ENCODE measurements around the gene PLAC8.

The PLAC8 gene

DNA sequence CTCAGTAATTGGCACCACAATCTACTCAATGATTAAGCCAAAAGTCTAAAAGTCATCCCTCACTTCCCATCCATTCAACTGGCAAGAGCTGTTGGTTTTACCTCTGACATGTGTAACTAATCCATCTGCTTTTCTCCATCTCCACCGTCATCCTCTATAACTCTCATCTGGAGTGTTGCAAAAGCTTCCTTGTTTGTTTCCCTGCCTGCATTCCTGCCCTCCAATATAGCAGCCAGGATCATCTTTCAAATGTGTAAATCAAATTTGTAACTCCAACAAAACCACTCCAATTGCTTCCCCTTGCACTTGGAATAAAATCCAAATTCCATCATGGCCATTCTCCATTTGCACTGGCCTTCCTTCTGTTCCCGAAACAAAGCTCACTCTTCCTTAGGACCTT is 4.3 kb upstream of the PLAC8 start:
- Histone ChIP-seq H3K9me3 (ENCODE audit: control insufficient read depth, low read length) (peaks cover 8% of the 10 kb centered on the region), H3K4me3 (ENCODE audit: insufficient read depth in 1 of 2, low read depth in 1 of 2, low read length in 2 of 2) (no peak overlapping the region), H3K23ac (ENCODE audit: low read length in 2 of 2) (no peak overlapping the region), H2BK5ac (ENCODE audit: low read depth, low read length, poor library complexity, severe bottlenecking) (no peak overlapping the region), H2BK12ac (ENCODE audit: low read length in 2 of 2) (no peak overlapping the region), H3K4me1 (ENCODE audit: control insufficient read depth, insufficient read depth, low read depth, low read length) (no peaks in the 10 kb centered on the region), H3K4ac (ENCODE audit: low read depth in 1 of 2, low read length in 2 of 2) (no peak overlapping the region), H2AFZ (ENCODE audit: low read depth, low read length) (no peak overlapping the region), H2BK15ac (ENCODE audit: low read depth, poor library complexity, severe bottlenecking) (no peak overlapping the region), H3K14ac (ENCODE audit: low read length in 2 of 2) (no peak overlapping the region), H2AK5ac (ENCODE audit: low read length, severe bottlenecking) (no peak overlapping the region), H2BK120ac (ENCODE audit: low read depth, low read length) (no peak overlapping the region), H4K8ac (ENCODE audit: low read length) (no peak overlapping the region), H3K18ac (ENCODE audit: low read depth in 1 of 2, low read length in 2 of 2) (no peak overlapping the region), H3K4me2 (ENCODE audit: low read length, poor library complexity, severe bottlenecking) (no peak overlapping the region), H3K27me3 (ENCODE audit: control insufficient read depth in 1 of 2, insufficient read depth in 1 of 2, low read length in 2 of 2) (peaks cover 0 to 8% of the 10 kb centered on the region in 2 experiments), H3K79me1 (replicated peaks; ENCODE audit: low read length, poor library complexity, severe bottlenecking) (no peaks in the 10 kb centered on the region), H3K27ac (ENCODE audit: low read length, poor library complexity, severe bottlenecking) (no peak overlapping the region), H4K91ac (ENCODE audit: low read length) (no peak overlapping the region), H3K9ac (ENCODE audit: low read length) (no peak overlapping the region), H3K36me3 (ENCODE audit: control insufficient read depth in 1 of 2, insufficient read depth in 2 of 2, low read depth in 1 of 2, low read length in 2 of 2) (no peaks in the 10 kb centered on the region)
- WGBS, result 79% methylated on average over 2 of the region's 2 CpGs
- no peak for DNase-seq

DNA sequence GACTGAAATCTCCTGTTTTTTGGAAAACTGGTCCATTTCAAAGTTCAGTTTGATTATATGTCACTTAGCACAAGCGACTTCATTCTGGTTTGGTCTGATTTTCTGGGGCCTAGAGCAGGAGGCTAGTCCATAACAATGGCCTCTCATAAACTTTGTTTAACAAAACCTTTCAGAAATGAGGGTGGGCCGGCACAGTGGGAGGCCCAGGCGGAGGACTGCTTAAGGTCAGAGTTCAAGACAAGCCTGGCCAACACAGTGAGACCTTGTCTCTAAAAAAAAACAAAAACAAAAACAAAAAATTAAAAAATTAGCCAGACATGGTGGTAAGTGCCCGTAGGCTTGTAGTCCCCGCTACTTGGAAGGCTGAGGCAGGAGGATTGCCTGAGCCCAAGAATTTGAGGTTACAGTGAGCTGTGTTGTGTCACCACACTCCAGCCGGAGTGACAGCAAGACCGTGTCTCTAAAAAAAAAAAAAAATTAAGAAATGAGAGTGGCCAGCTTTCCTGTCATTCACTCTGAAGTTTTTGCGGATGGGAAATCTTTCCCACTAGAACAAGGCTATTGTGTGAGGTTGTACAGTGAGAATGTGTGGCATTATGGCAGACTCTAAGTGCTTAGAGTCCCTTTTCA is 1.2 kb upstream of the PLAC8 start:
- no peak overlapping the region for H3K18ac ChIP-seq (ENCODE audit: low read depth in 1 of 2, low read length in 2 of 2)
- no peaks in the 10 kb centered on the region for H3K36me3 ChIP-seq (ENCODE audit: control insufficient read depth in 1 of 2, insufficient read depth in 2 of 2, low read depth in 1 of 2, low read length in 2 of 2)
- H3K23ac ChIP-seq (ENCODE audit: low read length in 2 of 2), result no peak overlapping the region
- H3K4ac ChIP-seq (ENCODE audit: low read depth in 1 of 2, low read length in 2 of 2), result no peak overlapping the region
- H2AFZ ChIP-seq (ENCODE audit: low read depth, low read length), result no peak overlapping the region
- no peak overlapping the region for H2BK5ac ChIP-seq (ENCODE audit: low read depth, low read length, poor library complexity, severe bottlenecking)
- no peak overlapping the region for H4K8ac ChIP-seq (ENCODE audit: low read length)
- no peak for DNase-seq
- H2AK5ac ChIP-seq (ENCODE audit: low read length, severe bottlenecking), result peak overlapping the region; percentile 80
- no peaks in the 10 kb centered on the region for H3K79me1 ChIP-seq (replicated peaks; ENCODE audit: low read length, poor library complexity, severe bottlenecking)
- H3K4me1 ChIP-seq (ENCODE audit: control insufficient read depth, insufficient read depth, low read depth, low read length), result peaks cover 3% of the 10 kb centered on the region
- no peak overlapping the region for H3K9ac ChIP-seq (ENCODE audit: low read length)
- H3K4me3 ChIP-seq (ENCODE audit: insufficient read depth in 1 of 2, low read depth in 1 of 2, low read length in 2 of 2), result no peak overlapping the region
- H4K91ac ChIP-seq (ENCODE audit: low read length), result no peak overlapping the region
- H3K14ac ChIP-seq (ENCODE audit: low read length in 2 of 2), result no peak overlapping the region
- no peak overlapping the region for H2BK12ac ChIP-seq (ENCODE audit: low read length in 2 of 2)
- no peaks in the 10 kb centered on the region for H3K9me3 ChIP-seq (ENCODE audit: control insufficient read depth, low read length)
- peak overlapping the region; percentile 40 for H3K27ac ChIP-seq (ENCODE audit: low read length, poor library complexity, severe bottlenecking)
- 83% methylated on average over 8 of the region's 8 CpGs for WGBS
- H2BK15ac ChIP-seq (ENCODE audit: low read depth, poor library complexity, severe bottlenecking), result peak overlapping the region; percentile 16
- H3K27me3 ChIP-seq (ENCODE audit: control insufficient read depth in 1 of 2, insufficient read depth in 1 of 2, low read length in 2 of 2), result peaks cover 0 to 8% of the 10 kb centered on the region in 2 experiments
- H3K4me2 ChIP-seq (ENCODE audit: low read length, poor library complexity, severe bottlenecking), result no peak overlapping the region
- H2BK120ac ChIP-seq (ENCODE audit: low read depth, low read length), result no peak overlapping the region

- Histone ChIP-seq H2BK15ac (ENCODE audit: low read depth, poor library complexity, severe bottlenecking) (no peak overlapping the region), H3K4ac (ENCODE audit: low read depth in 1 of 2, low read length in 2 of 2) (no peak overlapping the region), H3K18ac (ENCODE audit: low read depth in 1 of 2, low read length in 2 of 2) (no peak overlapping the region), H3K4me1 (ENCODE audit: control insufficient read depth, insufficient read depth, low read depth, low read length) (peaks cover 3% of the 10 kb centered on the region), H3K23ac (ENCODE audit: low read length in 2 of 2) (no peak overlapping the region), H3K79me1 (replicated peaks; ENCODE audit: low read length, poor library complexity, severe bottlenecking) (no peaks in the 10 kb centered on the region), H3K14ac (ENCODE audit: low read length in 2 of 2) (no peak overlapping the region), H3K9me3 (ENCODE audit: control insufficient read depth, low read length) (no peaks in the 10 kb centered on the region), H3K4me3 (ENCODE audit: insufficient read depth in 1 of 2, low read depth in 1 of 2, low read length in 2 of 2) (no peak overlapping the region), H3K27me3 (ENCODE audit: control insufficient read depth in 1 of 2, insufficient read depth in 1 of 2, low read length in 2 of 2) (peaks cover 0 to 8% of the 10 kb centered on the region in 2 experiments), H2BK5ac (ENCODE audit: low read depth, low read length, poor library complexity, severe bottlenecking) (no peak overlapping the region), H2AFZ (ENCODE audit: low read depth, low read length) (no peak overlapping the region), H3K27ac (ENCODE audit: low read length, poor library complexity, severe bottlenecking) (no peak overlapping the region), H3K36me3 (ENCODE audit: control insufficient read depth in 1 of 2, insufficient read depth in 2 of 2, low read depth in 1 of 2, low read length in 2 of 2) (no peaks in the 10 kb centered on the region), H3K4me2 (ENCODE audit: low read length, poor library complexity, severe bottlenecking) (no peak overlapping the region), H2AK5ac (ENCODE audit: low read length, severe bottlenecking) (no peak overlapping the region), H2BK120ac (ENCODE audit: low read depth, low read length) (no peak overlapping the region), H4K91ac (ENCODE audit: low read length) (no peak overlapping the region), H3K9ac (ENCODE audit: low read length) (no peak overlapping the region), H4K8ac (ENCODE audit: low read length) (no peak overlapping the region), H2BK12ac (ENCODE audit: low read length in 2 of 2) (no peak overlapping the region)
- peak; percentile 48 for DNase-seq
These were observed 471 bp upstream of the PLAC8 start for GRCh38 chr4:83115000-83115399.

DNA sequence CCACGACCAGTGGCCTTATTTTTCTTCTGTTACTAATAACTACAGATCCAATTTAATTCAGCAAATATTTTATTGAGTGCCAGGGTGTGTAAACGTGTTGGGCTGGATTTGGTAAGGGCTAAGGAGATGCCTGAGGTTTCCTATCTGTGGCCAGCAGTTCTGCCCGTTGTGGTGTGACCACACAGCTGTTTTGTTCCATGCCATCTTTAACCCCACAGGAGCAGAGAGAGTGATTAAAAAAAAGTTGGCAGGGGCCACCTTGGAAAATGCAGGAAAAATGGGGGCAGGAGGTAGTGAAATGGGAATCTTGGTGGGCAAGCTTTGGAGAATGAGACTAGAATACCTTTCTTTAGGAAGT is 1.1 kb downstream of the PLAC8 start:
- H3K23ac ChIP-seq (ENCODE audit: low read length in 2 of 2), result no peak overlapping the region
- H2AFZ ChIP-seq (ENCODE audit: low read depth, low read length), result no peak overlapping the region
- H2BK15ac ChIP-seq (ENCODE audit: low read depth, poor library complexity, severe bottlenecking), result no peak overlapping the region
- H3K18ac ChIP-seq (ENCODE audit: low read depth in 1 of 2, low read length in 2 of 2), result peak overlapping the region in 1 of 2 experiments; percentile 77
- H3K27me3 ChIP-seq (ENCODE audit: control insufficient read depth in 1 of 2, insufficient read depth in 1 of 2, low read length in 2 of 2), result peaks cover 0 to 10% of the 10 kb centered on the region in 2 experiments
- no peak overlapping the region for H2BK120ac ChIP-seq (ENCODE audit: low read depth, low read length)
- H3K14ac ChIP-seq (ENCODE audit: low read length in 2 of 2), result peak overlapping the region in 1 of 2 experiments; percentile 9
- H3K4me2 ChIP-seq (ENCODE audit: low read length, poor library complexity, severe bottlenecking), result no peak overlapping the region
- H3K36me3 ChIP-seq (ENCODE audit: control insufficient read depth in 1 of 2, insufficient read depth in 2 of 2, low read depth in 1 of 2, low read length in 2 of 2), result no peaks in the 10 kb centered on the region
- H4K8ac ChIP-seq (ENCODE audit: low read length), result peak overlapping the region; percentile 91
- peak overlapping the region; percentile 12 for H4K91ac ChIP-seq (ENCODE audit: low read length)
- H3K79me1 ChIP-seq (replicated peaks; ENCODE audit: low read length, poor library complexity, severe bottlenecking), result no peaks in the 10 kb centered on the region
- peaks cover 3% of the 10 kb centered on the region for H3K4me1 ChIP-seq (ENCODE audit: control insufficient read depth, insufficient read depth, low read depth, low read length)
- DNase-seq, result peak; percentile 20
- H3K4me3 ChIP-seq (ENCODE audit: insufficient read depth in 1 of 2, low read depth in 1 of 2, low read length in 2 of 2), result no peak overlapping the region
- H3K9me3 ChIP-seq (ENCODE audit: control insufficient read depth, low read length), result no peaks in the 10 kb centered on the region
- no peak overlapping the region for H3K9ac ChIP-seq (ENCODE audit: low read length)
- H3K27ac ChIP-seq (ENCODE audit: low read length, poor library complexity, severe bottlenecking), result peak overlapping the region; percentile 28
- no peak overlapping the region for H2BK5ac ChIP-seq (ENCODE audit: low read depth, low read length, poor library complexity, severe bottlenecking)
- peak overlapping the region in 1 of 2 experiments; percentile 47 for H2BK12ac ChIP-seq (ENCODE audit: low read length in 2 of 2)
- no peak overlapping the region for H3K4ac ChIP-seq (ENCODE audit: low read depth in 1 of 2, low read length in 2 of 2)
- no peak overlapping the region for H2AK5ac ChIP-seq (ENCODE audit: low read length, severe bottlenecking)
- 49% methylated on average over 2 of the region's 3 CpGs for WGBS
